Measurements from ENCODE around the gene MYMX. TPM values are rescaled to one million over a fixed set of nuclear protein-coding genes. Genes with fewer than 3 reads are reported as not detected.

The MYMX gene
- total RNA-seq, 1 donor from 2014 or later = 11.2 TPM

DNA sequence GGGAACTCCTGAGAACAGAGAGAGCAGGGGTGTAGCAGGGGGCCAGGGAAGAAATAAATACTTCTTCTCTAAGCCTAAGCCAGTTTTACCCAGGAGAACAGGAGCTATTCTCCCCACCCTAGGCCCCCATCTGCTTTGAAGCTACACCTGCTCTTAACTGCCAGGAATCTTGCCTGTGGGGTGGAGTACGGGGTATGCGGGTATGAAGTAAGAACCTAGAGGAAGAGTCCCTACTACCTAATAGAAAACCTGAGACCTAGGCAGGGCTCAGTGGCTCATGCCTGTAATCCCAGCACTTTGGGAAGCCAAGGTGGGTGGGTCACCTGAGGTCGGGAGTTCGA lies 8.2 kb downstream of the MYMX start:
- Mint-ChIP-seq H3K36me3 (ENCODE audit: low read depth, unreplicated experiment) (peaks cover 17% of the 10 kb centered on the region), H3K4me3 (ENCODE audit: unreplicated experiment) (peak overlapping the region; percentile 89), H3K4me1 (ENCODE audit: unreplicated experiment) (peaks cover 46% of the 10 kb centered on the region), H3K27ac (ENCODE audit: unreplicated experiment) (no peak overlapping the region), H3K27me3 (ENCODE audit: unreplicated experiment) (peaks cover 2% of the 10 kb centered on the region), H3K9me3 (ENCODE audit: unreplicated experiment) (no peaks in the 10 kb centered on the region)
- no peak for DNase-seq (ENCODE audit: low spot score)
- TF ChIP-seq CTCF (IDR thresholded peaks at IDR 0.05; ENCODE audit: unreplicated experiment) = no peak

DNA sequence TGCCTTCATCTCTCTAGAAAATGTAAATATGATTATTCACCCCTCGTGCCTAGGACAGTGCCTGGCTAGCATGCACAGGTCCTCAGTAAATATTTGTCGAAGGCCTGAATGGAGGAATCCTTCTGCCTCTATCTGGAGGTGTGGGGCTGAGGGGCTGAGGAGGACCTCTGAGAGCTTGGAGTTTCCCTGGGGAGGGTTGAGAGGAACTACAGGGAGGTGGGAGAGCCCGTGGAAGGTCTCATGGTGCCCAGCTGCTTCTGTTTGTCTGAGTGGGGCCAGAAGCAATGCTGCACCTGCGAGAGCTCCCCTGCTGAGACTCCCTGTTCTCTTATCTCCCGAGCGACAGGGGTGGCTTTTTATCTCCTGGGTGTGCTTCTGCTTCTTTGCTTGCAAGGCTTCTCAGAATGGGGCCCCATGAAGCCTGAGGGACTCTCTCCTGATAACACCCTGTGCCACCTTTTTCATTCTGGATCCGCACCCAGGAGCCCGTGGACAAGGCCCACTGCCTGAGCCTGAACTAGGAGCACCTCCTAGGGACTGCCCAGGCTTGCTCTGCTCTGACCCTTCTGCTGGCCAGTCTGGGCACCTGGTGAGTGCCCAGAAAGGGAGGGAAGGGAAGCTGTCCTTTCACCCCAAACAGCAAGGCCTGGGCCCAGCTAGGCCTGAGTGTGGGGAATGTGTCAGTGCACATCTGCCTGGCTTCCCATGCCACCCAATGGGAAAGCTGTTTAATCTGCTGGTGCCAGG lies 9.0 kb downstream of the MYMX start:
- Mint-ChIP-seq H3K4me3 (ENCODE audit: unreplicated experiment) (no peak overlapping the region), H3K27ac (ENCODE audit: unreplicated experiment) (peak overlapping the region; percentile 45), H3K4me1 (ENCODE audit: unreplicated experiment) (peaks cover 44% of the 10 kb centered on the region), H3K27me3 (ENCODE audit: unreplicated experiment) (peaks cover 2% of the 10 kb centered on the region), H3K36me3 (ENCODE audit: low read depth, unreplicated experiment) (peaks cover 23% of the 10 kb centered on the region), H3K9me3 (ENCODE audit: unreplicated experiment) (no peaks in the 10 kb centered on the region)
- no peak for TF ChIP-seq CTCF (IDR thresholded peaks at IDR 0.05; ENCODE audit: unreplicated experiment)
- DNase-seq (ENCODE audit: low spot score) = no peak

DNA sequence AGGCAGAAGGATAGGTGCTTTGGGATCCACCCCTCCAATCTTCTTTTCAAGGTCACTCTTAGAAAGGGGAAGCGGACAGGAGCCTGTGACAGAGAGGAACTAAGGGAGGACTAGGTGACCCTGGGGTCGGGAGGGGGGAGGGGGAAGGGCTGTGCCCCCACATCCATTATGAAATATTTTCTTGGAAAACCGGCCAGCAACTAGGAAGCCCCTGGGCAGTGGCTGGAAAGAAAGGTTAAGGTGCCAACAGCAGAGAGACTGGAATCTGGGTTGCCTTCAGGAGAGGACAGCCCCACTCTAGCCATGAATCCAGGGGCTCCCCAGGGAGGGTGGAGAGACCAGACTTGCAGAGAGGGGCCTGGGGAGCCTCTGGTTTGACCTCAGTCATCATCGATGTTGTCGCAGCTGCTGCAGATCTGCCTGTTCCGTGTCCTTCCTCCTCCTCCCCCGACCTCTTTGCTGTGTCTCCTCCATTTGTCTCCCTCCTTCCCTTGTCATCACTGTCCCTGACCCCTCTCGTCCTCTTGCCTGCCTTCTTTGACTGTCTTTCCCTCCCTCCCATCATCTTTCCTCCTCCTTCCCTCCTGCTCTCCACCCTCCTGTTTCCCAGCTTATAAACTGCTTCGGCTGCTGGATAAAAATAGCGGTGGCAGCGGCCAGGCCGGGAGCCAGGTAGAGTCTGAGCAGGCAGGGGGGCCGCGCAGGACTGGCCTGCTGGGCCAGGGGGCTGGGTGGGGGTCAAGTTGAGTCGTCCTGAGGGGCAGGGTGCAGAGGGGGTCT lies 9.8 kb downstream of the MYMX start:
- Mint-ChIP-seq H3K27ac (ENCODE audit: unreplicated experiment) (no peak overlapping the region), H3K4me3 (ENCODE audit: unreplicated experiment) (no peak overlapping the region), H3K4me1 (ENCODE audit: unreplicated experiment) (peaks cover 40% of the 10 kb centered on the region), H3K36me3 (ENCODE audit: low read depth, unreplicated experiment) (peaks cover 31% of the 10 kb centered on the region), H3K9me3 (ENCODE audit: unreplicated experiment) (no peaks in the 10 kb centered on the region), H3K27me3 (ENCODE audit: unreplicated experiment) (peaks cover 3% of the 10 kb centered on the region)
- DNase-seq (ENCODE audit: low spot score) = no peak
- no peak for TF ChIP-seq CTCF (IDR thresholded peaks at IDR 0.05; ENCODE audit: unreplicated experiment)

- Mint-ChIP-seq H3K4me1 (ENCODE audit: unreplicated experiment) (peaks cover 37% of the 10 kb centered on the region), H3K9me3 (ENCODE audit: unreplicated experiment) (no peaks in the 10 kb centered on the region), H3K27me3 (ENCODE audit: unreplicated experiment) (peaks cover 3% of the 10 kb centered on the region), H3K4me3 (ENCODE audit: unreplicated experiment) (no peak overlapping the region), H3K27ac (ENCODE audit: unreplicated experiment) (no peak overlapping the region), H3K36me3 (ENCODE audit: low read depth, unreplicated experiment) (peaks cover 36% of the 10 kb centered on the region)
- DNase-seq (ENCODE audit: low spot score) = no peak
- TF ChIP-seq CTCF (IDR thresholded peaks at IDR 0.05; ENCODE audit: unreplicated experiment) = no peak
Observed at GRCh38 chr6:44227148-44227793, 10.5 kb downstream of the MYMX start.
